GM19023 (cell line): ENCODE results near the gene AMIGO1.
"Not testable (repeated sequence)": the region's sequence is repeated elsewhere in the genome, so short reads cannot be mapped to it uniquely, and the experiment has no call there.

Experiments
- ATAC-seq: cut with Tn5 transposase; IDR thresholded peaks from one replicate; pipeline ENCODE4 v1.9.1; 2021; ENCODE audit warnings: mild to moderate bottlenecking, moderate library complexity; ENCODE audit not compliant: unreplicated experiment

AMIGO1 gene

GRCh38 chr1:109484519-109484975 lies 25.0 kb downstream of the AMIGO1 start:
- no peak for ATAC-seq

DNA sequence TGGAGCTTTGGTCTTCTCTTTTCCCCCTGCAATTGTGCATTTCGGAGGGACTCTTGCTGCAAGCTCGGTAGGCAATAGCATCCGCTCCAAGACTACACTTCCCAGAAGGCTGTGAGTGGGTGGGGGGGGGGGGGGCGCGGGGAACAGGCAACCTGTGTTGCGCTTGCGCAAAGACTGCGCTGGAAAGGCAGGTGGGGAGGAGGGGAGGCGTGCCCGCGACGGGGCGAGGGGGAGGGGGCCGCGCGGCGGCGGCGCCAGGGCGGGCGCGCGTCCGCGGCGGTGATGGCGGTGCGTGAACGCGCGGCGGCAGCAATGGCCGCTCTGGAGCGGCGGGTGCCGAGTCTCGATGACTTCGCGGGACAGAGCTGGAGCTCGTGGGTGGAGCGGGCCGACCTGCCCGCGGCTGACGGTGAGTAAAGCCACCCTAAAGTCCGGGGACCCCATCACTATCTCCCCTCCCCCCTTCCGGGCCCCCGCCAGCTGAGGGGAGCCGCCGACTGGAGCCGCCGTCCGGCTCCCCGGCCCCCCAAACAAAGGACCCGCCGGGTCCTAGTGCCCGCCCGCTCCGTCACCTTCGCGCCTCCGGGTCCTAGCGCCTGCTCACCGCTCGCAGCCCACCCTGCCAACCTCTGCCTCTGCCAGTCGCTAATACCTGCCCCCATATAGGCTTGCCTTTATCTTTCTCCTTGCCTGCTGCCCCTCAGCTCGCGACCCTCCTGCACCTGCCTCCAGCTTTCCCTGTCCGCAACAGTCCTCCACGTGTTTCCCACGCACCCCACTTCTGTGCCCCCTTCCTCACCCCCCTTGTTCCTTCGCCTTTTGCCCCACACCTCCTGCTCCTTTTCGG lies 25.6 kb downstream of the AMIGO1 start, which contains the start of gene ATXN7L2:
Gene ATXN7L2 (plus strand): TSS at position 234 of the 847 bp plus-strand sequence. CDS start 49 bp downstream, at position 283.
- peak; percentile 85 for ATAC-seq

GRCh38 chr1:109482791-109483671 lies 26.5 kb downstream of the AMIGO1 start:
- ATAC-seq = peak; percentile 18

DNA sequence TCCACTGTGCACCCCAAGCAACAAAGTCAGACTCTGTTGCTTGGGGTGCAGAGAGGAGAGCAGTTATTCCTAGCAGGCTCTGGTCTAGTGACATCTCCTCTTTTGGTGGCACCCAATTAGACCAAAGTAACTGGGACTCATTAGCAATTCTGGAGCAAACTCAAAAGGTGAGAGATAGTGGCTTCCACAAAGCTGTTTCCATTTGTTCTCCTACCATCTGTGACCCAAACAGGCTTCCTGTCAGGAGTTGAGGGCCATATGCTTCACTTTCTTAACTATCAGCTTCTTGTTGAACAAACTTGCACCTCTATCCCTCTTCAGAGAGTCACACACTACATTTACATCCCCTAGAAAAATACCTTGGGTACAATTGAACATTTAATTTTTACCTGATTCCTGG lies 27.3 kb downstream of the AMIGO1 start:
- ATAC-seq = no peak

GRCh38 chr1:109481646-109482045 lies 27.9 kb downstream of the AMIGO1 start:
- no peak for ATAC-seq

DNA sequence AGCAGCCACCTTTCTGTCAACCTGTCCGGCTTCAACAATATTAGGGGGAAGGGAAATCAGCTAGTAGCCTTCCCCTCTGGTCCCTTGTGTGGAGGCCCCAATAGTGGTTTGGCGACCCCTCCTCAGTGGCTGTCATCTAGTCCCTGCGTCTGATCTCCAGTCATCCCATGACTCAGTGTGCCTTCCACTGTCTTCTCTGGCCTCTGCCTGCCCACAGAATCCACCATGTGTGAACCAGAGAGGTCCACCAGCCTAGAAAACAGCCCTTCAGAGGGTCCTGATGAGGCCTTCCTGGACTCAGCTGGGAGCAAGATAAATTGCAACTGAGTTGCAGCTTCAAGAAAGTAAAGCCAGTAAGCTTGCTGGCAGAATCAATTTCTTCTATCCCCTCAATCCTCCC lies 29.6 kb downstream of the AMIGO1 start:
- ATAC-seq = no peak

GRCh38 chr1:109479311-109479710 lies 30.2 kb downstream of the AMIGO1 start:
- no peak for ATAC-seq

- ATAC-seq = no peak
These were observed 30.7 kb downstream of the AMIGO1 start for GRCh38 chr1:109478806-109479205.

- ATAC-seq = no peak
These were observed 31.7 kb downstream of the AMIGO1 start for GRCh38 chr1:109477821-109478220.

DNA sequence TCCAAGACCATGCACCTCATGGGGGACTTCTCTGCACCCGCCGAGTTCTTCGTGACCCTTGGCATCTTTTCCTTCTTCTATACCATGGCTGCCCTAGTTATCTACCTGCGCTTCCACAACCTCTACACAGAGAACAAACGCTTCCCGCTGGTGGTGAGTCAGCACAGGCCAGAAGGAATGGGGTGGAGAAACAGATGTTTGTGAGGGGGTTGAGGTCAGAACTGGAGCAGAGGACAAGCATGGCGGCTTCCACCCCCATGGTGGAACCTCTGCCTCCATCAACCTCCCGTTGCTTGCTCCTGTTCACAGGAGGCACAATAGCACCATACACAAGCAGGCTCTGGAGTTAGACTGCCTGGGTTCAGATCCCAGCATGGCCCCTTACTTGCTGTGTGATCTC lies 32.7 kb downstream of the AMIGO1 start:
- ATAC-seq = no peak

- no peak for ATAC-seq
These were observed 34.3 kb downstream of the AMIGO1 start for GRCh38 chr1:109475261-109475660.

GRCh38 chr1:109474697-109475096 lies 34.8 kb downstream of the AMIGO1 start:
- ATAC-seq = no peak

GRCh38 chr1:109473284-109474057 lies 36.1 kb downstream of the AMIGO1 start:
- not testable (repeated sequence) for ATAC-seq

DNA sequence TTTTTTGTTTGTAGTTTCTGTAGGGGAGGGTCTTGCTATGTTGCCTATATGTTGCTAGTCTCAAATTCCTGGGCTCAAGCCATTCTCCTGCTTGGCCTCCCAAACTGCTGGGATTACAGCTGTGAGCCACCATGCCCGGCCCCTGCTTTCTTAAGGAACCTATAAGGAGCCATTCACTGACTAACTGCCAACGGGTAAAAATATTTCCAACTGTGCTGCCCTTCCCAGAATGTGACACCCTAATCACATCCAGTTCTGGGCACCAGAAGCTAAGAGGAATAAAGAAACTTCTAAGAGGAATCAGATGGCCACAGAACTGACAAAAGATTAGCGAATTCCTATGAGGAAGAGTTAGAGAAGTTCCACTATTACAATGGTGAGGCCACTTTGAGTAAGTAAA lies 36.7 kb downstream of the AMIGO1 start:
- no peak for ATAC-seq

- no peak for ATAC-seq
These were observed 39.3 kb downstream of the AMIGO1 start for GRCh38 chr1:109470245-109470644.

- ATAC-seq = no peak
These were observed 40.6 kb downstream of the AMIGO1 start for GRCh38 chr1:109468903-109469302.

DNA sequence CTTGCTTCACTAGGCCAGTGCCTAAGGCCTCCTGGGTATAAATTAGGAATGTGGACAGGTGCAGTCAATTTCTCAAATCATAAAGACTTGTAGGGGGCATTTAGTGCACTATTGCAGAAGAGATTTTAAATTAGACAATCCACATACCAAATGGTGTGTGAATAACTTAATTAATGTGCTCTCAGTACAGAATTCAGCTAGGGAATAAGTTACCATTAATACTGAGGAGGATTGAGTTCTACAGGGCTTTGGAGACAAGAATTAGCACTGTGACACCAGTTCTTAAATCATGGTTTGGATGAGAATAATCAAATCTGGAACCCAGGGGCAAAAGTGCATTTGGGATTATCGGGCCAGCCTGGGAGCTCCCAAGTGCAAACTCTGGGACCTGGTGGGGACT lies 41.5 kb downstream of the AMIGO1 start:
- ATAC-seq = no peak

- ATAC-seq = no peak
These were observed 42.2 kb downstream of the AMIGO1 start for GRCh38 chr1:109467301-109467777.

DNA sequence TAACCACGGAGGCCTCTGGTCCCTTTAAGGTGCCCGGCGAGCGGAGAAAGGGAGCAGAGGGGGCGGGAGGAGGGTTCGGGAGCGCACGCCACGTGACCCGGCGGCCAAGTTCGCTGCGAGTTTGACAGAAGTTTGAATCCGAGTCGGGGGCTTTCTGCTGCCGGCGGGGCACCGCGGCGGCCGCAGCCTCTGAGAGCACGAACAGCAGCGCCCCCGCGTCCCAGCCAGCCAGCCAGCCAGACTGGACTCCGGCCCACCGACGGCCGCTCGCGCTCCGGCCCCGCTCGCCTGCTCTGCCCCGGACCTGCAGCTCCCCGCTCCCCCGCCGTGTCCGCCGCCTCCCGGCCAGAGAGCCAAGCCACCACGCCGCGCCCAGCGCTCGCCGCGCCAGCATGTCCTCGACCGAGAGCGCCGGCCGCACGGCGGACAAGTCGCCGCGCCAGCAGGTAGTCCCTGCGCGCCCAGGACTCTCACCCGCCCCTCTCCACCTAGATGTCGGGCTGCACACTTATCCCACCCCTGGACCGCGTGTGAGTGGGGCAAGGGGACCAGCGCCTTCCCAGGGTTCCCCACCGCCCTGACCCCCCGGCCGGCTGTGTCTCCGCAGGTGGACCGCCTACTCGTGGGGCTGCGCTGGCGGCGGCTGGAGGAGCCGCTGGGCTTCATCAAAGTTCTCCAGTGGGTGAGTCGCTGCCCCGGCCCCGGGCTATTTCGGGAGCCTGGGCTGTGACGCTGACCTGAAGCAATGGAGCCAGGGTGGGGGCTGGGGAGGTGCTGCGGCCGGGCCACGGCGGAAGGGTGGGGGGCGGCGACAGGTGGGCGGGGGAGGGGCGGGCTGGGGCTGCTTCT lies 42.9 kb downstream of the AMIGO1 start, which contains the start of gene SYPL2:
Gene SYPL2 (plus strand): TSS at position 95 of the 849 bp plus-strand sequence. CDS start 298 bp downstream, at position 393.
- ATAC-seq = no peak

DNA sequence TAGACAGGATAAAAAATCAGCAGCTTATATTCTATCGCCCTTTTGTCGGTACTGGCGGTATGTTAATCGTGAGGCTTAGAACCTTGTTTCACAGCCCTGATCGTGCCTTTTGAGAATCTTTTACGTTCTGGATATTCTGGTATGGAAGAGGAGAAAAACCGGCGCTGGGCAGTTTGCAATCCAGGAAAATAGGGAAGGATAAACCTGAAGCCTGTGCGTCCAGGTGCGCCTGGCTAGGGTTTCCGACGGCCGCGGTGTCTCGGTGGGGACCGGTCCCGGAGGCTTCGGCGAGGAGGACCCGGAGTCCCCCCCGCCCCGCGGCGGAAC lies 43.4 kb downstream of the AMIGO1 start:
- no peak for ATAC-seq
